HEK293T (cell line): ENCODE measurements around the gene CCDC68.

Experiments
- ARNT ChIP-seq: fragments of 450-650 bp; IDR thresholded peaks from 2 replicates; pipeline ENCODE4 v1.6.1; 2017; ENCODE audit warnings: mild to moderate bottlenecking
- BHLHE40 ChIP-seq: fragments of 450-650 bp; IDR thresholded peaks from 2 replicates; pipeline ENCODE4 v1.6.1; 2016; ENCODE audit warnings: mild to moderate bottlenecking, moderate library complexity, borderline replicate concordance
- FOXA1 ChIP-seq: fragments of 450-650 bp; IDR thresholded peaks from 2 replicates; pipeline ENCODE4 v1.6.1; 2016; ENCODE audit warnings: mild to moderate bottlenecking
- FOXK2 ChIP-seq: fragments of 450-650 bp; IDR thresholded peaks from 2 replicates; pipeline ENCODE4 v1.6.1; 2016; ENCODE audit warnings: mild to moderate bottlenecking
- FOXM1 ChIP-seq: fragments of 450-650 bp; IDR thresholded peaks from 2 replicates; pipeline ENCODE4 v1.6.1; 2017; ENCODE audit warnings: mild to moderate bottlenecking, borderline replicate concordance
- HDGF ChIP-seq: fragments of 450-650 bp; IDR thresholded peaks from 2 replicates; pipeline ENCODE4 v1.6.1; 2017; ENCODE audit warnings: antibody characterized with exemption, borderline replicate concordance
- L3MBTL2 ChIP-seq: fragments of 450-650 bp; conservative IDR thresholded peaks from 2 replicates; pipeline ENCODE4 v1.6.1; 2016; ENCODE audit warnings: mild to moderate bottlenecking
- LEF1 ChIP-seq: fragments of 450-650 bp; IDR thresholded peaks from 2 replicates; pipeline ENCODE4 v1.6.1; 2017; ENCODE audit warnings: mild to moderate bottlenecking, borderline replicate concordance
- NFRKB ChIP-seq: fragments of 450-650 bp; IDR thresholded peaks from 2 replicates; pipeline ENCODE4 v1.6.1; 2016; ENCODE audit warnings: mild to moderate bottlenecking, moderate library complexity
- SP1 ChIP-seq: fragments of 450-650 bp; IDR thresholded peaks from 2 replicates; pipeline ENCODE4 v1.6.1; 2017
- SUZ12 ChIP-seq: fragments of 450-650 bp; IDR thresholded peaks from 2 replicates; pipeline ENCODE4 v1.6.1; 2016; ENCODE audit warnings: mild to moderate bottlenecking
- TARDBP ChIP-seq: fragments of 450-650 bp; IDR thresholded peaks from 2 replicates; pipeline ENCODE4 v1.6.1; 2016
- ZNF384 ChIP-seq: fragments of 450-650 bp; IDR thresholded peaks from 2 replicates; pipeline ENCODE4 v1.6.1; 2016

GRCh38 chr18:54947091-54947490 is 12.2 kb downstream of the CCDC68 start:
- TF ChIP-seq TARDBP = no peak
- TF ChIP-seq ZNF384 = no peak
- TF ChIP-seq SP1 = no peak
- TF ChIP-seq LEF1 = no peak
- TF ChIP-seq L3MBTL2 = no peak
- no peak for TF ChIP-seq FOXA1
- no peak for TF ChIP-seq BHLHE40
- TF ChIP-seq FOXM1 = no peak
- no peak for TF ChIP-seq SUZ12
- TF ChIP-seq ARNT = no peak
- TF ChIP-seq FOXK2 = no peak
- no peak for TF ChIP-seq NFRKB
- no peak for TF ChIP-seq HDGF
